ENCODE results near the gene SIM1.

The SIM1 gene

DNA sequence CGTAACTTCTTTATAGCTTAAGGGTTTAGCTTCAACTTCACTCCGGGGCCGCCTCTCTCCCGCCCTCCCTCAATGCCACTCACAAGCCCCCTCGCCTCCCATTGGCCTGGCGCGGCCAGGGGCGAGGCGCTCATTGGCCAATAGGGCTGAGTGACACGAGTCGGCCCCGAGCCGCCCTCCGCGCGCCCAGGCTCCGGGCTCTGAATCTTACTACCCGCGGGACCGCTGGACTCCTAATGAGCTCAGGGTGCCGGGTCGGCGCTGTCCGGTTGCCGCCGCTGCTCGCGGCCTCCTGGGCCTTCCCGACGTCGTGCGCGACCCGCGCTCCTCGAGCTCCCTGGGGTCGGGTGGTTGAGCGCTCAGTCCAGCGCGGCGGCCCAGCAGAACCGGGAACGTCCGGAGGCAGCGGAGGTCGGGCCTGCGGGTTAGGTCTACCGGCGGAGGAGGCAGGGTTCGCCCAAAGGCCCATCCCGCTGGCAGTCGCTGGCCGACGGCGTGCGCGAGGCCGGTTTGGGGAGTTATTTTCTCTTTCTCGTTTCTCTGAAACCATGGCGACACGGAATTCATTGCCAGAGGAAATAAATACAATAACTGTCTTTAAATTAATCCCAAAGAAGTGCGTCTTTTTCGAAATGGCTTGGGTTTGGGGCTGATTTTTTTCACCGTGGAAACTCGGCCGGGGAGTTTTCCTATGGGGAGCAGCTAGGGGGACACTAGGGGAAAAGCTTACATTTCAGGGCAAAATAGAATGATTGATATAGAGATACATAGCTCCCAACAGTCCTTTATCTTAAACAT, at the start of gene SIM1:
Gene SIM1 (minus strand): TSS at position 19 of the 798 bp plus-strand sequence. CDS start 1,453 bp downstream, outside the sequence.
- Histone ChIP-seq H3K4me1 (ENCODE audit: control insufficient read depth, insufficient read depth, low read length, unreplicated experiment) (no peaks in the 10 kb centered on the region), H3K27me3 (ENCODE audit: insufficient read depth, low read length) (peaks cover 98% of the 10 kb centered on the region), H3K79me2 (ENCODE audit: control insufficient read depth, insufficient read depth, low read length, unreplicated experiment) (no peaks in the 10 kb centered on the region), H3K36me3 (ENCODE audit: insufficient read depth, low read length) (no peaks in the 10 kb centered on the region), H2AFZ (ENCODE audit: low read length, unreplicated experiment) (peak within 1 kb of the TSS; percentile 51), H3K4me3 (ENCODE audit: low read depth, low read length) (peak within 1 kb of the TSS; percentile 72), H3K27ac (ENCODE audit: low read depth, low read length) (no peak within 1 kb of the TSS)

DNA sequence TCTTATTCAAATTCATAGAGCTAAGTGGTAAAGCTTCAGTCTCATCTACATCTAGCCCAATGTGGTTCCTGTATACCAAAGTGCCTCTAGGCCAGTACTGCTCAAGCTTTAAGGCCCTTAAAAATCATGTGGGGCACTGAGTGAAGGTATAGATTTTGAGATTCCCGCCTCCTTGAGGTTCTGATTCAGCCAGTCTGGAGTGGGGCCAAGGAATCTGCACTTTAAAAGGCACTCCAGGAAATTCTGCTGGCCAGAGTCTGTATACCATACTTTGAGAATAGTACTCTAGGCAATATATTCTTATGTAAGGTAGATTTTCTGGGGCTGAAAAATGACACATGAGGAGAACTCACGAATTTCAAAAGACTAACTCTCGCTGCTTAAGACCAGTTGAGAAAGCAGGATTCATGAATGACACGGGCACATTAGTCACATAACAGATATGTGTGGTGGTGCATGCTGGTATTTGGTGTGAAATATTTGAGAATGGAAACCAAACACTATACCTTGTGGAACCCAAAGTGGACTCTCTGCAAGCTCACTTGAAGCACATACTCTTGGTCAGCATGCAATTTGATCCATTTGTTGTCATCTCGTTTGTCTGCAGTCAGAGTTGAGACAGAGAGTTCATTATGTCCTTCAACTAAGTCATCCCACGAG, 47.6 kb upstream of the SIM1 start:
- H3K27ac ChIP-seq (ENCODE audit: low read depth, low read length) = no peak overlapping the region
- no peaks in the 10 kb centered on the region for H3K27me3 ChIP-seq (ENCODE audit: insufficient read depth, low read length)
- no peaks in the 10 kb centered on the region for H3K79me2 ChIP-seq (ENCODE audit: control insufficient read depth, insufficient read depth, low read length, unreplicated experiment)
- H2AFZ ChIP-seq (ENCODE audit: low read length, unreplicated experiment) = no peak overlapping the region
- peaks cover 11% of the 10 kb centered on the region; the same call in 1 of the 2 replicates for H3K36me3 ChIP-seq (ENCODE audit: insufficient read depth, low read length)
- H3K4me1 ChIP-seq (ENCODE audit: control insufficient read depth, insufficient read depth, low read length, unreplicated experiment) = peaks cover 11% of the 10 kb centered on the region
- H3K4me3 ChIP-seq (ENCODE audit: low read depth, low read length) = no peak overlapping the region

DNA sequence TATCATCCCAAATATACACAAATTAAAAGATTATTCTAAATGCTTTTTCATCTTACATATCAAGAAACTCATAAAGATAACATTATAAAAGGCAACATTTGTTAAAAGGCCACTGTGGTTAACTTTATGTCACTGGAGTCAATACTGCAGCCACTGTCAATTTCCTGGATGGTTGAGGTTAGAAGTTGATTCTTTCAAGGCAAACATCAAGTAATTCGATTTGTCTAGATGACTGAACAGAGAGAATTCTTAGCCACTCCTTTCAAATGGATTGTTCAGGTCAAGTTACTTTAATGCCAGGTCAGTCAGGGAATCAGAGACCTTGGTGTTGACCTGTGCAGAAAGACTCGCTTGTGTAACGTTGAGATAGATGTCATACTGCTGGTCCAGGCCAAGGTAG, 44.4 kb upstream of the SIM1 start:
- H3K4me1 ChIP-seq (ENCODE audit: control insufficient read depth, insufficient read depth, low read length, unreplicated experiment) = peaks cover 37% of the 10 kb centered on the region
- H3K79me2 ChIP-seq (ENCODE audit: control insufficient read depth, insufficient read depth, low read length, unreplicated experiment) = no peaks in the 10 kb centered on the region
- H3K4me3 ChIP-seq (ENCODE audit: low read depth, low read length) = no peak overlapping the region
- H3K36me3 ChIP-seq (ENCODE audit: insufficient read depth, low read length) = peaks cover 11% of the 10 kb centered on the region; the same call in 1 of the 2 replicates
- no peaks in the 10 kb centered on the region for H3K27me3 ChIP-seq (ENCODE audit: insufficient read depth, low read length)
- no peak overlapping the region for H2AFZ ChIP-seq (ENCODE audit: low read length, unreplicated experiment)
- no peak overlapping the region for H3K27ac ChIP-seq (ENCODE audit: low read depth, low read length)

GRCh38 chr6:100506651-100507050, 41.9 kb upstream of the SIM1 start:
- Histone ChIP-seq H3K4me3 (ENCODE audit: low read depth, low read length) (no peak overlapping the region), H3K36me3 (ENCODE audit: insufficient read depth, low read length) (peaks cover 11% of the 10 kb centered on the region; the same call in 1 of the 2 replicates), H3K4me1 (ENCODE audit: control insufficient read depth, insufficient read depth, low read length, unreplicated experiment) (peaks cover 43% of the 10 kb centered on the region), H3K27ac (ENCODE audit: low read depth, low read length) (0 out of 2 replicates have a peak overlapping the region, but pooled peaks have one; percentile 2), H3K27me3 (ENCODE audit: insufficient read depth, low read length) (no peaks in the 10 kb centered on the region), H3K79me2 (ENCODE audit: control insufficient read depth, insufficient read depth, low read length, unreplicated experiment) (no peaks in the 10 kb centered on the region), H2AFZ (ENCODE audit: low read length, unreplicated experiment) (no peak overlapping the region)

DNA sequence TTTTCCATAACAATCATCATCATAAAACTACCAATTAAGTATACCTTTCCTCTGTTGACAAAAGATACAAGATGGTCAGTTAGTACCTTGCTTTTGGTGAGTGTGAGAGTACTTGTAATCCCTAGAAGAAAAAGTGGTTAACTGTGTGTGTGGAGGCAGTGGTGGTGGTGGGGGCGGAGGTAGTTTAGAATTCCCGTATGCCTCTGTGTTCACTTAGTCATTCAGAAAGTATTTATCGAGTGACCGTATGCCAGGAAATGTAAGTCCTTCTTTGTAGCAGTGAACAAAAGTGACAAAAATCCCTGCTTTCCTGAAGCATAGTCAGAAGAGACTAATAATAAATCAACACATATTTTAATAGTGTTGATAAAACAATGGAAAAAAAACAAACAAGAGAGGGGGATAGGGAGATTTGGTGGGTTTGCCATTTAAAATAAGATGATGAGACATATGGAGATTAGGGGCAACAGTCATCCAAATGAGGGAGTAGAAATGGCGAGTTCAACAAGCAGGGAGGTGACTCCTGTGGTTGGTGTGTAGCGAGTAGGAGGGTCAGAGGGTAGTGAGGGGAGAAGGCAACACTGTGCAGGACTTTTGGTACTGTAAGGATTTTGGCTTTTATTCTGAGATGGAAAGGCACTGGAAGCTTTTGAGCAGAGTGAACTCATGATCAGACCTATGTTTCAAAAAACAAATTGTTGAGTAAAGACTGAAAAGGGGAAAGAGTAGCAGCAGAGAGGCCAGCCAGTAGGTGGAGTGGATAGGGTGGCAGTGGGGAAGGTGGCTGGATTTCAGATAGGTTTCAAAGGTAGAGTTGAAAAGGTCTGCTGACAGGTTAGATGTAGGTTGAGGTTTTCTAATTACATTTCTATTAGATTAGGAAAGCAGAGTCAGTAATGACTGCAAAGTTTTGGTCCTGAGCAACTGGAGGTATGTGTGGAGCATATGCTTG, 40.3 kb upstream of the SIM1 start:
- Histone ChIP-seq H3K36me3 (ENCODE audit: insufficient read depth, low read length) (peaks cover 7% of the 10 kb centered on the region; the same call in 1 of the 2 replicates), H3K27ac (ENCODE audit: low read depth, low read length) (peak overlapping the region; percentile 59), H3K27me3 (ENCODE audit: insufficient read depth, low read length) (no peaks in the 10 kb centered on the region), H2AFZ (ENCODE audit: low read length, unreplicated experiment) (peak overlapping the region; percentile 26), H3K4me3 (ENCODE audit: low read depth, low read length) (peak overlapping the region; percentile 46; the same call in 1 of the 2 replicates), H3K4me1 (ENCODE audit: control insufficient read depth, insufficient read depth, low read length, unreplicated experiment) (peaks cover 43% of the 10 kb centered on the region), H3K79me2 (ENCODE audit: control insufficient read depth, insufficient read depth, low read length, unreplicated experiment) (no peaks in the 10 kb centered on the region)

DNA sequence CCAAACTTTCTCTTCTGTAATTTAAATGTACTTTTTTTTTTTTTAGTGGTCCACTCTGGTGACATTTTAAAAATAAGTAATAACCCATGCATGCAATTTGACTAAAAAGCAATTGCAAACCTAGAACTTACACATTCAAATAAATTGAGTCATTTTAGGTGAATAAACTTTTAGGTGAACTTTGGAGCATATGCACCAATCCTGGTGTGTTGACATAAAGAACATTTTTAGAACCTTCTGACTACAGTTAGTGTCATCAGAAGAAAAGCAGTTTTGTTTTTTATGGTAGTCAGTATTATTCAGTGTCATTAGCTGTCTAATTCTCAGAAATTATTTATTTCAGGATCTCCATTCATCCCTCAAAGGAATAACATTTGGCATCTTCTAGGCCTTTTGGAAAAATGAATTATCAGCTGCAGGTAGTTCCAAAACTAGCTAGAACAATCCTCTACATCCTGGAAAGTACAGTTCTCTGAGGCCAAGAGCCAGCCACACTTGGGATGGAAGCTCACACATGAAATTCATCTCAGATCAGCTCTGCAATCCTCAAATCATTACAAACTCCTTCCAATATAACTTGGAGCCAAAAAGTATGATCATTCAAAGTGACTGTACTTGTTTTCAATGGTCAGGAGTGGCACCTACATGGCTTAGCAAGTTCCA, 38.5 kb upstream of the SIM1 start:
- Histone ChIP-seq H3K79me2 (ENCODE audit: control insufficient read depth, insufficient read depth, low read length, unreplicated experiment) (no peaks in the 10 kb centered on the region), H3K27ac (ENCODE audit: low read depth, low read length) (no peak overlapping the region), H3K27me3 (ENCODE audit: insufficient read depth, low read length) (no peaks in the 10 kb centered on the region), H3K4me1 (ENCODE audit: control insufficient read depth, insufficient read depth, low read length, unreplicated experiment) (peaks cover 43% of the 10 kb centered on the region), H2AFZ (ENCODE audit: low read length, unreplicated experiment) (no peak overlapping the region), H3K36me3 (ENCODE audit: insufficient read depth, low read length) (no peaks in the 10 kb centered on the region), H3K4me3 (ENCODE audit: low read depth, low read length) (no peak overlapping the region)

GRCh38 chr6:100493206-100493888, 28.6 kb upstream of the SIM1 start:
- no peak overlapping the region for H3K4me3 ChIP-seq (ENCODE audit: low read depth, low read length)
- no peaks in the 10 kb centered on the region for H3K36me3 ChIP-seq (ENCODE audit: insufficient read depth, low read length)
- no peaks in the 10 kb centered on the region for H3K4me1 ChIP-seq (ENCODE audit: control insufficient read depth, insufficient read depth, low read length, unreplicated experiment)
- H3K79me2 ChIP-seq (ENCODE audit: control insufficient read depth, insufficient read depth, low read length, unreplicated experiment) = no peaks in the 10 kb centered on the region
- H3K27ac ChIP-seq (ENCODE audit: low read depth, low read length) = no peak overlapping the region
- H2AFZ ChIP-seq (ENCODE audit: low read length, unreplicated experiment) = no peak overlapping the region
- H3K27me3 ChIP-seq (ENCODE audit: insufficient read depth, low read length) = no peaks in the 10 kb centered on the region

DNA sequence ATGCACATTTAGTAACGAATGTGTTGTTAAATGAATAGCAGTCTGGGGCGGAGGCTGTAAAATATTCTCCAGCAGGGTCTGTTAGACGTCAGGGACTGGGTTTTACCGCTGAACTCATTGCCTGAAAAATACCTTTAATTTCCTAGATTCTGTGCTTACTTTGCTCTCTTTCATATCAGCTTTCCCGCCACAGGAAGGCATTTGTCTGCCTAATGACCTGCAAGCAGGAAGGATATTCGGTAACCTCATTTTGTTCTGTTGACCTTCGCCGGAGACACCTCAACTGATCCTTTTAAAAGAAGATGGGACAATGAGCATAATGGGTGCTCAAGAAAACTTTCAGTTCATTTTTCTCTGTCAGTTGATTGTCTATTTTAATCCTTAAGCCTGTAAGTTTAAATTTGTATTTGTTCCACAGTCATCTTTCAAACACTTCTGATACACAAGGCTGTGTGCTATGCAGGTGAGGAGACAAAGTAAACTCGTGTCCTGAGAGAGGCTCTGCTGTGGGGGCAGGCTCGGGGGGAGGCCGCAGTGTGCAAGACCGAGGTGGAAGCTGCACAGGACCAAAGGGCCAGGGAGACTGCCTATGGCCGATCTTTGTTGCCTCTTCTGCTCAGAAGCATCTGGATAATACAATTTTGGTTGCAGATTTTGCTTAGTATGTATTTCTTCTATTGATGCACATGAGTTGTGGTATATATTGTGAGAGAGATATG, 27.4 kb upstream of the SIM1 start:
- H3K27ac ChIP-seq (ENCODE audit: low read depth, low read length) = no peak overlapping the region
- no peaks in the 10 kb centered on the region for H3K27me3 ChIP-seq (ENCODE audit: insufficient read depth, low read length)
- H3K79me2 ChIP-seq (ENCODE audit: control insufficient read depth, insufficient read depth, low read length, unreplicated experiment) = no peaks in the 10 kb centered on the region
- H3K36me3 ChIP-seq (ENCODE audit: insufficient read depth, low read length) = no peaks in the 10 kb centered on the region
- no peak overlapping the region for H3K4me3 ChIP-seq (ENCODE audit: low read depth, low read length)
- no peak overlapping the region for H2AFZ ChIP-seq (ENCODE audit: low read length, unreplicated experiment)
- no peaks in the 10 kb centered on the region for H3K4me1 ChIP-seq (ENCODE audit: control insufficient read depth, insufficient read depth, low read length, unreplicated experiment)

DNA sequence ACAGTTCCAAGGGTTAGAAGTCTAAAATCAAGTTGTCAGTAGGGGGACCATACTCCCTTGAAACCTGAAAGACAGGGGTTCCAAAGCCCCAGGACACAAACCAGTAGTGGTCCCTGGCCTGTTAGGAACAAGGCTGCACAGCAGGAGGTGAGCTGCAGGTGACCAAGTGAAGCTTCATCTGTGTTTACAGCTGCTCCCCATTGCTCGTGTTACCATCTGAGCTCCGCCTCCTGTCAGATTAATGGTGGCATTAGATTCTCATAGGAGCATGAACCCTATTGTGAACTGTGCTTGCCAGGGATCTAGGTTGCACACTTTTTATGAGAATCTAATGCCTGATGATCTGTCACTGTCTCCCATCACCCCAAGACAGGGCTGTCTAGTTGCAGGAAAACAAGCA, 25.3 kb upstream of the SIM1 start:
- Histone ChIP-seq H3K27ac (ENCODE audit: low read depth, low read length) (no peak overlapping the region), H3K4me1 (ENCODE audit: control insufficient read depth, insufficient read depth, low read length, unreplicated experiment) (no peaks in the 10 kb centered on the region), H3K27me3 (ENCODE audit: insufficient read depth, low read length) (no peaks in the 10 kb centered on the region), H3K36me3 (ENCODE audit: insufficient read depth, low read length) (no peaks in the 10 kb centered on the region), H2AFZ (ENCODE audit: low read length, unreplicated experiment) (no peak overlapping the region), H3K4me3 (ENCODE audit: low read depth, low read length) (no peak overlapping the region), H3K79me2 (ENCODE audit: control insufficient read depth, insufficient read depth, low read length, unreplicated experiment) (no peaks in the 10 kb centered on the region)

Measured in ACC112 (cell line).